CD14-positive monocyte (primary cell): ENCODE results near the gene IL31. TPM values are rescaled to one million over a fixed set of nuclear protein-coding genes. Genes with fewer than 3 reads are reported as not detected.

Source experiments
- DNase-seq, 3 donors: peaks; one replicate each; pipeline ENCODE4 v3.0.0-alpha.2; 2011 to 2022
- H2AFZ ChIP-seq: 2 replicates; pipeline ENCODE4 v1.6.0; 2012; ENCODE audit warnings: mild to moderate bottlenecking, low read depth, low read length, inconsistent platforms; ENCODE audit not compliant: insufficient read depth, poor library complexity, severe bottlenecking
- H3K27ac ChIP-seq, 2 donors: 1 replicate in 1 of 2; 2 replicates in 1 of 2; pipeline ENCODE4 v1.5.1; 2012 to 2013; ENCODE audit warnings: low read length in 2 of 2, control low read depth in 1 of 2, inconsistent platforms in 1 of 2, low read depth in 1 of 2, mild to moderate bottlenecking in 1 of 2
- H3K27me3 ChIP-seq, 2 donors: one replicate each; pipeline versions ENCODE4 v1.6.0 to v1.6.1; 2011 to 2013; ENCODE audit warnings: low read length in 2 of 2; ENCODE audit not compliant: control insufficient read depth in 2 of 2, insufficient read depth in 2 of 2
- H3K36me3 ChIP-seq, 2 donors: replicated peaks in 1 of 2; 1 replicate in 1 of 2; 2 replicates in 1 of 2; pipeline versions ENCODE4 v1.5.1 to v1.6.1; 2012 to 2013; ENCODE audit warnings: low read length in 2 of 2, control low read depth in 1 of 2, inconsistent platforms in 1 of 2, mild to moderate bottlenecking in 1 of 2; ENCODE audit not compliant: insufficient read depth in 2 of 2, control insufficient read depth in 1 of 2
- H3K4me1 ChIP-seq, 2 donors: 1 replicate in 1 of 2; 2 replicates in 1 of 2; pipeline versions ENCODE4 v1.5.1 to v1.6.1; 2012 to 2013; ENCODE audit warnings: low read length in 2 of 2, control low read depth in 1 of 2, inconsistent platforms in 1 of 2, mild to moderate bottlenecking in 1 of 2, moderate library complexity in 1 of 2; ENCODE audit not compliant: insufficient read depth in 2 of 2, control insufficient read depth in 1 of 2
- H3K4me2 ChIP-seq: replicated peaks from 2 replicates; pipeline ENCODE3; 2012; ENCODE audit warnings: low read length, moderate library complexity, mild to moderate bottlenecking; ENCODE audit not compliant: poor library complexity, severe bottlenecking; ENCODE audit errors: extremely low read depth
- H3K4me3 ChIP-seq, 3 experiments: fragments of 200-600 bp in 1 of 3; sonication (generic) in 1 of 3; replicated peaks in 1 of 3; 1 replicate in 2 of 3; 2 replicates in 1 of 3; pipeline ENCODE4 v1.5.1; 2011 to 2013; ENCODE audit warnings: low read length in 3 of 3, mild to moderate bottlenecking in 3 of 3, control low read depth in 2 of 3, low read depth in 2 of 3, inconsistent platforms in 1 of 3, moderate library complexity in 1 of 3
- H3K79me2 ChIP-seq: 2 replicates; pipeline ENCODE4 v1.6.0; 2012; ENCODE audit warnings: mild to moderate bottlenecking, control low read depth, inconsistent platforms, low read length, moderate library complexity; ENCODE audit not compliant: insufficient read depth
- H3K9ac ChIP-seq: 2 replicates; pipeline ENCODE4 v1.6.0; 2017; ENCODE audit warnings: low read length, mild to moderate bottlenecking; ENCODE audit not compliant: insufficient read depth, poor library complexity, severe bottlenecking
- H3K9me3 ChIP-seq, 2 donors: replicated peaks in 1 of 2; 1 replicate in 1 of 2; 2 replicates in 1 of 2; pipeline versions ENCODE4 v1.5.1 to v1.6.1; 2012 to 2013; ENCODE audit warnings: low read length in 2 of 2, control low read depth in 1 of 2; ENCODE audit not compliant: control insufficient read depth in 1 of 2, insufficient read depth in 1 of 2
- H4K20me1 ChIP-seq: 2 replicates; pipeline ENCODE4 v1.6.0; 2012; ENCODE audit warnings: mild to moderate bottlenecking, low read length, control low read depth, moderate library complexity; ENCODE audit not compliant: insufficient read depth
- H3K27ac Mint-ChIP-seq, 7 donors: one replicate each; pipeline ENCODE4 v1.8.0; 2020; ENCODE audit warnings: mild to moderate bottlenecking in 7 of 7, mixed read lengths in 7 of 7, moderate library complexity in 6 of 7, inconsistent platforms in 2 of 7
- H3K27me3 Mint-ChIP-seq, 3 donors: one replicate each; pipeline ENCODE4 v1.8.0; 2021 to 2022; ENCODE audit warnings: low read depth in 3 of 3, mild to moderate bottlenecking in 3 of 3, mixed read lengths in 3 of 3, moderate library complexity in 3 of 3, inconsistent platforms in 1 of 3
- H3K36me3 Mint-ChIP-seq, 2 donors: one replicate each; pipeline ENCODE4 v1.8.0; 2020; ENCODE audit warnings: mixed read lengths in 2 of 2, inconsistent platforms in 1 of 2, mild to moderate bottlenecking in 1 of 2
- H3K4me1 Mint-ChIP-seq: one replicate; pipeline ENCODE4 v1.8.0; 2020; ENCODE audit warnings: mild to moderate bottlenecking, mixed read lengths
- H3K4me3 Mint-ChIP-seq, 2 donors: one replicate each; pipeline ENCODE4 v1.8.0; 2020; ENCODE audit warnings: mild to moderate bottlenecking in 2 of 2, mixed read lengths in 2 of 2, moderate library complexity in 1 of 2
- H3K9me3 Mint-ChIP-seq, 7 donors: one replicate each; pipeline ENCODE4 v1.8.0; 2020 to 2022; ENCODE audit warnings: mixed read lengths in 7 of 7, mild to moderate bottlenecking in 6 of 7, moderate library complexity in 6 of 7, inconsistent platforms in 2 of 7
- CTCF ChIP-seq: fragments of 200-600 bp; IDR thresholded peaks from one replicate; pipeline ENCODE4 v1.8.0; 2022; ENCODE audit warnings: antibody characterized with exemption, mild to moderate bottlenecking
- WGBS: methylation state at CpG from one replicate; pipeline ENCODE4 v1.1.5; 2013; ENCODE audit warnings: missing lambda C conversion rate; ENCODE audit not compliant: insufficient coverage; 5-methylcytosine and 5-hydroxymethylcytosine counted together
- intact Hi-C, 2 donors: fragments of 100-400 bp; cut with micrococcal nuclease; formaldehyde crosslinking; loops; one replicate each; pipeline versions ENCODE4 v1.15.0 to v1.15.1; 2023
- polyA plus RNA-seq, 3 donors: library from polyadenylated mRNA; depleted of rRNA in 1 of 3; unstranded in 2 of 3; stranded (reverse) in 1 of 3; fragments of 300-500 nt in 2 of 3; fragments of >200 nt in 1 of 3; fragmentation: Illumina TruSeq in 2 of 3; gene quantifications; 1 replicate in 2 of 3; 2 replicates in 1 of 3; pipeline ENCODE4 v1.2.3, GENCODE V29; 2012 to 2021

IL31 gene
- polyA plus RNA-seq, 3 donors: not detected

GRCh38 chr12:122168492-122168891 is 5.5 kb downstream of the IL31 start:
- no peaks in the 10 kb centered on the region for H3K9me3 ChIP-seq
- Mint-ChIP-seq H3K9me3 (no peaks in the 10 kb centered on the region), H3K4me1 (no peaks in the 10 kb centered on the region), H3K27ac (no peak overlapping the region), H3K27me3 (peaks cover 2 to 5% (median 2%) of the 10 kb centered on the region in 3 donors), H3K4me3 (no peak overlapping the region), H3K36me3 (no peaks in the 10 kb centered on the region)
- no peak overlapping the region for H3K4me3 ChIP-seq
- DNase-seq: no peak
- no peak overlapping the region for H3K4me2 ChIP-seq
- no CpG with 5 or more reads among the region's 3 CpGs for WGBS
- TF ChIP-seq CTCF: no peak
- H3K9ac ChIP-seq: no peak overlapping the region
- H2AFZ ChIP-seq: no peak overlapping the region
- no peaks in the 10 kb centered on the region for H3K4me1 ChIP-seq
- no peak overlapping the region for H3K27ac ChIP-seq
- no peaks in the 10 kb centered on the region for H4K20me1 ChIP-seq
- H3K36me3 ChIP-seq: no peaks in the 10 kb centered on the region
- no peaks in the 10 kb centered on the region for H3K27me3 ChIP-seq
- intact Hi-C loops: no loop called here
- no peaks in the 10 kb centered on the region for H3K79me2 ChIP-seq

GRCh38 chr12:122167356-122167925 is 6.6 kb downstream of the IL31 start:
- Histone ChIP-seq H3K79me2 (no peaks in the 10 kb centered on the region), H3K27ac (no peak overlapping the region), H3K4me1 (no peaks in the 10 kb centered on the region), H4K20me1 (no peaks in the 10 kb centered on the region), H3K27me3 (no peaks in the 10 kb centered on the region), H3K9me3 (no peaks in the 10 kb centered on the region), H2AFZ (no peak overlapping the region), H3K36me3 (no peaks in the 10 kb centered on the region), H3K9ac (no peak overlapping the region), H3K4me2 (no peak overlapping the region), H3K4me3 (no peak overlapping the region)
- Mint-ChIP-seq H3K4me1 (no peaks in the 10 kb centered on the region), H3K36me3 (no peaks in the 10 kb centered on the region), H3K27ac (no peak overlapping the region), H3K27me3 (peaks cover 2 to 5% (median 2%) of the 10 kb centered on the region in 3 donors), H3K4me3 (no peak overlapping the region), H3K9me3 (no peaks in the 10 kb centered on the region)
- no peak for DNase-seq
- intact Hi-C loops: no loop called here
- 93% methylated on average over 3 of the region's 10 CpGs for WGBS
- no peak for TF ChIP-seq CTCF
